Fibroblast of gingiva (primary cell): ENCODE measurements around the gene CD72.
"Not testable (repeated sequence)": the region's sequence is repeated elsewhere in the genome, so short reads cannot be mapped to it uniquely, and the experiment has no call there.

Experiments
- DNase-seq: peaks from one replicate; pipeline ENCODE4 v3.0.0-alpha.2; 2011; ENCODE audit warnings: low read depth

The CD72 gene

DNA sequence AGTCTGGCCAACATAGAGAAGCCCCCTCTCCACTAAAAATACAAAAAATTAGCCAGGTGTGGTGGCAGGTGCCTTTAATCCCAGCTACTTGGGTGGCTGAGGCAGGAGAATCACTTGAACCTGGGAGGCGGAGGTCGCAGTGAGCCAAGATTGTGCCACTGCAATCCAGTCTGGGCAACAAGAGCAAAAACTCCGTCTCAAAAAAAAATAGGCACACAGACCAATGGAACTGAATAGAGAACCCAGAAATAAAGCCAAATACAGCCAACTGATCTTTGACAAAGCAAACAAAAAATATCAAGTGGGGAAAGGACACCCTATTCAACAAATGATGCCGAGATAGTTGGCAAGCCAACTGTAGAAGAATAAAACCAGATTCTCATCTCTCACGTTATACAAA, 29.7 kb downstream of the CD72 start:
- DNase-seq = not testable (repeated sequence)

- DNase-seq = not testable (repeated sequence)
Observed at GRCh38 chr9:35584681-35585080, 33.5 kb downstream of the CD72 start.

- not testable (repeated sequence) for DNase-seq
Observed at GRCh38 chr9:35583521-35583920, 34.7 kb downstream of the CD72 start.

- DNase-seq = not testable (repeated sequence)
Observed at GRCh38 chr9:35579659-35580227, 38.5 kb downstream of the CD72 start.

GRCh38 chr9:35579130-35579529, 39.1 kb downstream of the CD72 start:
- no peak for DNase-seq

- no peak for DNase-seq
Observed at GRCh38 chr9:35577486-35577885, 40.7 kb downstream of the CD72 start.

- DNase-seq = no peak
Observed at GRCh38 chr9:35575478-35575877, 42.7 kb downstream of the CD72 start.

DNA sequence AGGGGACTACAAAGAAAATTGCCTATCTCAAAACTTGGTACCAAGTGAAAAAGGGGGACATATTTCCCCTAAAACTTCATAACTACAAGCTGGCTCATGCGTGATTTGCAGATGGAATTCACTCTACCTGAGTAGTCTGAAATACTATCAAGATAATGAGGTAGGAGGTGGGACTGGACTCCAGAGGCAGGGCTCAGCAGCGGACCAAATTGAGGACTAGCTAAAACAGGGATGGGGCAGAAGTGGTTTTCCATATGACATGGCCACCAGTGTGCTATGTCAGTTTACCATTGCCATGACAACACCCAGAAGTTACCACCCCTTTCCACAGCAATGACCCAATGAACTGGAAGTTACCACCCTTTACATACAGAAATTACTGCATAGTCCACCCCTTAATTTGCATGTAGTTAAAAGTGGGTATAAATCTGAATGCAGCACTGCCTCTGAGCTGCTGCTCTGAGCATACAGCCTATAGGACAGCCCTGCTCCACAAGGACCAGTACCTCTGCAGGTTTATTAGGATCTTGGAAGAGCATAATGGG, 43.6 kb downstream of the CD72 start:
- DNase-seq = no peak

GRCh38 chr9:35570709-35571504, 47.3 kb downstream of the CD72 start:
- no peak for DNase-seq

- DNase-seq = no peak
Observed at GRCh38 chr9:35569206-35569605, 49.0 kb downstream of the CD72 start.

GRCh38 chr9:35568196-35568595, 50.0 kb downstream of the CD72 start:
- DNase-seq = no peak

DNA sequence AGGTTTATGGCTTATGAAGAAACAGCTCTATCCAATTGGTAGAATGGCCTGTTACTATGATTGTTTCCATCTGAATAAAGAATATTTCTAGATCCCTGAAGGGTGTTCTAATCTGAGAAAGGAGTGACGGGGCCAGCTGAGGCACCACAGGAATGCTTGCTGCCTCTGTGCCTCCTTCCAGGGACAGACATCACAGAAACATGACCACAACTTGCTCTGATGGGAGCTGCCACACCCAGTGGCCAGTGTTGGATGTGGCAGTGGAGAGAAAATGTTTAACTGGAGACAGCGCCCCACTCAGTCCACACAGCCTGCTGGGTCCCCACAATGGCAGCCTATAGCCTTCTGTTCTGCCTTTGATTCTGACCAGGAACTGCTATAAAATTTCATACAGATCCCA, 51.8 kb downstream of the CD72 start:
- peak; percentile 52 for DNase-seq

GRCh38 chr9:35564658-35565061, 53.6 kb downstream of the CD72 start:
- DNase-seq = peak; percentile 41

GRCh38 chr9:35563791-35564197, 54.4 kb downstream of the CD72 start:
- no peak for DNase-seq

GRCh38 chr9:35562895-35563780, 55.1 kb downstream of the CD72 start:
- no peak for DNase-seq

- DNase-seq = no peak
Observed at GRCh38 chr9:35561468-35562261, 56.5 kb downstream of the CD72 start.

- DNase-seq = no peak
Observed at GRCh38 chr9:35560625-35561337, 57.4 kb downstream of the CD72 start.
